GM19043 (cell line): ENCODE data around the gene HLA-DOA.

ENCODE experiments used
- ATAC-seq: cut with Tn5 transposase; IDR thresholded peaks from one replicate; pipeline ENCODE4 v1.9.1; 2021; ENCODE audit warnings: low read depth; ENCODE audit not compliant: unreplicated experiment

HLA-DOA gene

GRCh38 chr6:33017694-33018353 is 8.4 kb upstream of the HLA-DOA start:
- ATAC-seq: no peak

- no peak for ATAC-seq
Observed at GRCh38 chr6:33017018-33017417, 7.6 kb upstream of the HLA-DOA start.

- ATAC-seq: no peak
Observed at GRCh38 chr6:33015798-33016197, 6.4 kb upstream of the HLA-DOA start.

- ATAC-seq: no peak
Observed at GRCh38 chr6:33014841-33015634, 5.6 kb upstream of the HLA-DOA start.

GRCh38 chr6:33013608-33014007 is 4.2 kb upstream of the HLA-DOA start:
- no peak for ATAC-seq

GRCh38 chr6:33010356-33010755 is 965 bp upstream of the HLA-DOA start:
- no peak for ATAC-seq

- no peak for ATAC-seq
Observed at GRCh38 chr6:33007831-33008400, 1.5 kb downstream of the HLA-DOA start.

GRCh38 chr6:33004940-33005339 is 4.5 kb downstream of the HLA-DOA start:
- ATAC-seq: no peak

- no peak for ATAC-seq
Observed at GRCh38 chr6:33001685-33002084, 7.7 kb downstream of the HLA-DOA start.

- no peak for ATAC-seq
Observed at GRCh38 chr6:33000055-33000454, 9.3 kb downstream of the HLA-DOA start.

- ATAC-seq: no peak
Observed at GRCh38 chr6:32995448-32995847, 13.9 kb downstream of the HLA-DOA start.

- no peak for ATAC-seq
Observed at GRCh38 chr6:32993363-32993973, 15.9 kb downstream of the HLA-DOA start.

- ATAC-seq: no peak
Observed at GRCh38 chr6:32991972-32992371, 17.4 kb downstream of the HLA-DOA start.

GRCh38 chr6:32989368-32989767 is 20.0 kb downstream of the HLA-DOA start:
- no peak for ATAC-seq

GRCh38 chr6:32984622-32985389 is 24.6 kb downstream of the HLA-DOA start:
- ATAC-seq: no peak

- ATAC-seq: no peak
Observed at GRCh38 chr6:32983964-32984621, 25.3 kb downstream of the HLA-DOA start.

GRCh38 chr6:32983493-32983848 is 25.9 kb downstream of the HLA-DOA start:
- ATAC-seq: no peak

- ATAC-seq: no peak
Observed at GRCh38 chr6:32982702-32983492, 26.5 kb downstream of the HLA-DOA start.

GRCh38 chr6:32982084-32982701 is 27.2 kb downstream of the HLA-DOA start:
- no peak for ATAC-seq
